HepG2 (cell line): ENCODE results near the gene CREBBP. TPM values are rescaled to one million over a fixed set of nuclear protein-coding genes. Genes with fewer than 3 reads are reported as not detected.

Experiments used
- ADNP ChIP-seq: sonication (generic); formaldehyde crosslinking; IDR thresholded peaks from 2 replicates; pipeline ENCODE4 v1.4.0; 2020; ENCODE audit warnings: missing genetic modification reagents
- BRD4 ChIP-seq: sonication (generic); formaldehyde crosslinking; IDR thresholded peaks from 2 replicates; pipeline ENCODE4 v1.4.0; 2020; ENCODE audit warnings: missing genetic modification reagents
- CREB3 ChIP-seq: sonication (generic); formaldehyde crosslinking; IDR thresholded peaks from 2 replicates; pipeline ENCODE4 v1.5.0; 2020; ENCODE audit warnings: missing genetic modification reagents
- HMG20B ChIP-seq: conservative IDR thresholded peaks from 2 replicates; pipeline ENCODE4 v1.6.1; 2016; ENCODE audit warnings: missing genetic modification reagents, missing compliant biosample characterization
- HNRNPH1 ChIP-seq: fragments of 200-400 bp; formaldehyde crosslinking; optimal IDR thresholded peaks from 2 replicates; pipeline ENCODE3; 2017; ENCODE audit warnings: mild to moderate bottlenecking, low read depth, low read length
- KLF13 ChIP-seq: sonication (generic); formaldehyde crosslinking; IDR thresholded peaks from 2 replicates; pipeline ENCODE4 v1.4.0; 2020; ENCODE audit warnings: mild to moderate bottlenecking, missing genetic modification reagents
- MEF2D ChIP-seq: sonication (generic); formaldehyde crosslinking; IDR thresholded peaks from 2 replicates; pipeline ENCODE4 v1.5.1; 2020; ENCODE audit warnings: mild to moderate bottlenecking, missing genetic modification reagents
- MTA1 ChIP-seq: sonication (generic); formaldehyde crosslinking; IDR thresholded peaks from 2 replicates; pipeline ENCODE4 v1.4.0; 2020; ENCODE audit warnings: missing genetic modification reagents, mild to moderate bottlenecking, borderline replicate concordance
- SP2 ChIP-seq: sonication (generic); formaldehyde crosslinking; IDR thresholded peaks from 2 replicates; pipeline ENCODE4 v1.5.1; 2020; ENCODE audit warnings: mild to moderate bottlenecking, missing genetic modification reagents
- TEAD3 ChIP-seq: optimal IDR thresholded peaks from 2 replicates; pipeline ENCODE3; 2016; ENCODE audit warnings: borderline replicate concordance
- TIGD3 ChIP-seq: sonication (generic); formaldehyde crosslinking; IDR thresholded peaks from 2 replicates; pipeline ENCODE4 v1.5.1; 2020; ENCODE audit warnings: mild to moderate bottlenecking, missing genetic modification reagents, borderline replicate concordance
- TMF1 ChIP-seq: sonication (generic); formaldehyde crosslinking; IDR thresholded peaks from 2 replicates; pipeline ENCODE4 v1.8.1; 2022; ENCODE audit warnings: low read depth, missing genetic modification reagents
- TOE1 ChIP-seq: sonication (generic); formaldehyde crosslinking; IDR thresholded peaks from 2 replicates; pipeline ENCODE4 v1.4.0; 2020; ENCODE audit warnings: mild to moderate bottlenecking, missing genetic modification reagents
- ZBTB37 ChIP-seq: sonication (generic); formaldehyde crosslinking; IDR thresholded peaks from 2 replicates; pipeline ENCODE4 v1.4.0; 2020; ENCODE audit warnings: mild to moderate bottlenecking, missing genetic modification reagents
- ZNF138 ChIP-seq: sonication (generic); formaldehyde crosslinking; IDR thresholded peaks from 2 replicates; pipeline ENCODE4 v1.5.0; 2020; ENCODE audit warnings: mild to moderate bottlenecking, low read depth, missing genetic modification reagents
- ZNF234 ChIP-seq: sonication (generic); formaldehyde crosslinking; conservative IDR thresholded peaks from 2 replicates; pipeline ENCODE4 v1.5.1; 2020; ENCODE audit warnings: mild to moderate bottlenecking, missing genetic modification reagents
- ZNF260 ChIP-seq: sonication (generic); formaldehyde crosslinking; IDR thresholded peaks from 2 replicates; pipeline ENCODE4 v1.4.0; 2020; ENCODE audit warnings: missing genetic modification reagents, low read depth, mild to moderate bottlenecking, borderline replicate concordance
- ZNF33B ChIP-seq: sonication (generic); formaldehyde crosslinking; IDR thresholded peaks from 2 replicates; pipeline ENCODE4 v1.5.1; 2020; ENCODE audit warnings: mild to moderate bottlenecking, missing genetic modification reagents
- ZNF605 ChIP-seq: sonication (generic); formaldehyde crosslinking; IDR thresholded peaks from 2 replicates; pipeline ENCODE4 v1.8.0; 2022; ENCODE audit warnings: mild to moderate bottlenecking, missing genetic modification reagents
- polyA plus RNA-seq, 8 experiments: library from polyadenylated mRNA; depleted of rRNA in 3 of 8; stranded (reverse) in 7 of 8; unstranded in 1 of 8; fragments of >200 nt; fragmentation: Illumina TruSeq in 4 of 8; extraction: Trizol in 4 of 8; gene quantifications; 2 replicates each; pipeline versions ENCODE4 v1.2.1 to v1.2.3, GENCODE V29; 2011 to 2016; ENCODE audit warnings: low read depth in 4 of 8, missing spikeins in 1 of 8, mixed read lengths in 1 of 8; ENCODE audit not compliant: insufficient read depth in 1 of 8
- total RNA-seq, 5 experiments: library from RNA; depleted of rRNA; stranded (reverse); fragments of >200 nt; fragmentation: Illumina TruSeq; extraction: Trizol; gene quantifications; 2 replicates each; pipeline ENCODE4 v1.2.3, GENCODE V29; 2016; ENCODE audit warnings: low read depth in 1 of 5
- TF ChIP-seq, protein P1 (sequence below): sonication (generic); formaldehyde crosslinking; IDR thresholded peaks from 2 replicates; pipeline ENCODE4 v1.5.1; 2020; ENCODE audit warnings: mild to moderate bottlenecking, missing genetic modification reagents
- TF ChIP-seq, protein P2 (sequence below): sonication (generic); formaldehyde crosslinking; IDR thresholded peaks from 2 replicates; pipeline ENCODE4 v1.8.0; 2022; ENCODE audit warnings: missing genetic modification reagents, mild to moderate bottlenecking, moderate library complexity, borderline replicate concordance

Gene CREBBP
- total and polyA plus RNA-seq, 2 of the 13 experiments (the other 11 are each of a cell fraction or from before 2014, with no cell fraction given): 5.3 to 10.4 TPM

- TF ChIP-seq TIGD3: no peak
- no peak for TF ChIP-seq HNRNPH1
- TF ChIP-seq TOE1 (CRISPR knock-in tag): 0 out of 2 replicates have a peak, but pooled peaks have one; percentile 37
- peak; percentile 76 for TF ChIP-seq ZBTB37 (CRISPR knock-in tag)
- TF ChIP-seq ZNF138 (CRISPR knock-in tag): no peak
- TF ChIP-seq TMF1 (CRISPR knock-in tag): peak; percentile 76
- TF ChIP-seq TEAD3 (CRISPR knock-in tag): peak; percentile 79
- TF ChIP-seq CREB3 (CRISPR knock-in tag): no peak; the same call in 1 of the 2 replicates
- TF ChIP-seq KLF13 (CRISPR knock-in tag): no peak
- TF ChIP-seq ZNF260: no peak
- TF ChIP-seq, protein P1, sequence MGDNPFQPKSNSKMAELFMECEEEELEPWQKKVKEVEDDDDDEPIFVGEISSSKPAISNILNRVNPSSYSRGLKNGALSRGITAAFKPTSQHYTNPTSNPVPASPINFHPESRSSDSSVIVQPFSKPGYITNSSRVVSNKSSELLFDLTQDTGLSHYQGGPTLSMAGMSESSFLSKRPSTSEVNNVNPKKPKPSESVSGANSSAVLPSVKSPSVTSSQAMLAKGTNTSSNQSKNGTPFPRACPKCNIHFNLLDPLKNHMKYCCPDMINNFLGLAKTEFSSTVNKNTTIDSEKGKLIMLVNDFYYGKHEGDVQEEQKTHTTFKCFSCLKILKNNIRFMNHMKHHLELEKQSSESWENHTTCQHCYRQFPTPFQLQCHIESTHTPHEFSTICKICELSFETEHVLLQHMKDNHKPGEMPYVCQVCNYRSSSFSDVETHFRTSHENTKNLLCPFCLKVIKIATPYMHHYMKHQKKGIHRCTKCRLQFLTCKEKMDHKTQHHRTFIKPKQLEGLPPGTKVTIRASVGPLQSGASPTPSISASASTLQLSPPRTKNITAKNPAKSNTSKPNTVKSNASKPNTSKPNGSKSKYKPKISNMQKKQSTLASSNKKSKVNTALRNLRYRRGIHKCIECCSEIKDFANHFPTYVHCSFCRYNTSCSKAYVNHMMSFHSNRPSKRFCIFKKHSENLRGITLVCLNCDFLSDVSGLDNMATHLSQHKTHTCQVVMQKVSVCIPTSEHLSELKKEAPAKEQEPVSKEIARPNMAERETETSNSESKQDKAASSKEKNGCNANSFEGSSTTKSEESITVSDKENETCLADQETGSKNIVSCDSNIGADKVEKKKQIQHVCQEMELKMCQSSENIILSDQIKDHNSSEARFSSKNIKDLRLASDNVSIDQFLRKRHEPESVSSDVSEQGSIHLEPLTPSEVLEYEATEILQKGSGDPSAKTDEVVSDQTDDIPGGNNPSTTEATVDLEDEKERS (CRISPR knock-in tag): peak; percentile 67; the same call in 1 of the 2 replicates
- no peak for TF ChIP-seq ZNF234 (CRISPR knock-in tag)
- no peak; the same call in 1 of the 2 replicates for TF ChIP-seq BRD4 (CRISPR knock-in tag)
- no peak for TF ChIP-seq HMG20B (CRISPR knock-in tag)
- TF ChIP-seq, protein P2, sequence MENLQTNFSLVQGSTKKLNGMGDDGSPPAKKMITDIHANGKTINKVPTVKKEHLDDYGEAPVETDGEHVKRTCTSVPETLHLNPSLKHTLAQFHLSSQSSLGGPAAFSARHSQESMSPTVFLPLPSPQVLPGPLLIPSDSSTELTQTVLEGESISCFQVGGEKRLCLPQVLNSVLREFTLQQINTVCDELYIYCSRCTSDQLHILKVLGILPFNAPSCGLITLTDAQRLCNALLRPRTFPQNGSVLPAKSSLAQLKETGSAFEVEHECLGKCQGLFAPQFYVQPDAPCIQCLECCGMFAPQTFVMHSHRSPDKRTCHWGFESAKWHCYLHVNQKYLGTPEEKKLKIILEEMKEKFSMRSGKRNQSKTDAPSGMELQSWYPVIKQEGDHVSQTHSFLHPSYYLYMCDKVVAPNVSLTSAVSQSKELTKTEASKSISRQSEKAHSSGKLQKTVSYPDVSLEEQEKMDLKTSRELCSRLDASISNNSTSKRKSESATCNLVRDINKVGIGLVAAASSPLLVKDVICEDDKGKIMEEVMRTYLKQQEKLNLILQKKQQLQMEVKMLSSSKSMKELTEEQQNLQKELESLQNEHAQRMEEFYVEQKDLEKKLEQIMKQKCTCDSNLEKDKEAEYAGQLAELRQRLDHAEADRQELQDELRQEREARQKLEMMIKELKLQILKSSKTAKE: peak; percentile 74; the same call in 1 of the 2 replicates
- no peak for TF ChIP-seq SP2 (CRISPR knock-in tag)
- TF ChIP-seq MTA1 (CRISPR knock-in tag): peak; percentile 94
- TF ChIP-seq ZNF33B (CRISPR knock-in tag): peak; percentile 91; the same call in 1 of the 2 replicates
- peak; percentile 93 for TF ChIP-seq ZNF605 (CRISPR knock-in tag)
- no peak for TF ChIP-seq ADNP (CRISPR knock-in tag)
- TF ChIP-seq MEF2D (CRISPR knock-in tag): peak; percentile 94
Observed at GRCh38 chr16:3695610-3696369, 184.7 kb downstream of the CREBBP start (continued).
